Prostate gland (tissue), 2 donors: ENCODE measurements around the gene MCC.

Experiments used
- POLR2A ChIP-seq: fragments of 450-650 bp; IDR thresholded peaks from one replicate; pipeline ENCODE4 v1.6.1; 2016; ENCODE audit warnings: antibody characterized with exemption, mild to moderate bottlenecking
- TF ChIP-seq, protein P1 (sequence below), 4 experiments: fragments of 200-600 bp in 2 of 4; fragments of 450-650 bp in 2 of 4; sonication (generic) in 2 of 4; IDR thresholded peaks; 1 replicate in 3 of 4; 2 replicates in 1 of 4; pipeline ENCODE4 v1.5.1; 2016 to 2019; ENCODE audit warnings: antibody characterized with exemption in 4 of 4, mild to moderate bottlenecking in 2 of 4, moderate library complexity in 2 of 4

GRCh38 chr5:113091622-113092021, 396.6 kb downstream of the MCC start:
- TF ChIP-seq POLR2A, result no peak
- TF ChIP-seq, protein P1, sequence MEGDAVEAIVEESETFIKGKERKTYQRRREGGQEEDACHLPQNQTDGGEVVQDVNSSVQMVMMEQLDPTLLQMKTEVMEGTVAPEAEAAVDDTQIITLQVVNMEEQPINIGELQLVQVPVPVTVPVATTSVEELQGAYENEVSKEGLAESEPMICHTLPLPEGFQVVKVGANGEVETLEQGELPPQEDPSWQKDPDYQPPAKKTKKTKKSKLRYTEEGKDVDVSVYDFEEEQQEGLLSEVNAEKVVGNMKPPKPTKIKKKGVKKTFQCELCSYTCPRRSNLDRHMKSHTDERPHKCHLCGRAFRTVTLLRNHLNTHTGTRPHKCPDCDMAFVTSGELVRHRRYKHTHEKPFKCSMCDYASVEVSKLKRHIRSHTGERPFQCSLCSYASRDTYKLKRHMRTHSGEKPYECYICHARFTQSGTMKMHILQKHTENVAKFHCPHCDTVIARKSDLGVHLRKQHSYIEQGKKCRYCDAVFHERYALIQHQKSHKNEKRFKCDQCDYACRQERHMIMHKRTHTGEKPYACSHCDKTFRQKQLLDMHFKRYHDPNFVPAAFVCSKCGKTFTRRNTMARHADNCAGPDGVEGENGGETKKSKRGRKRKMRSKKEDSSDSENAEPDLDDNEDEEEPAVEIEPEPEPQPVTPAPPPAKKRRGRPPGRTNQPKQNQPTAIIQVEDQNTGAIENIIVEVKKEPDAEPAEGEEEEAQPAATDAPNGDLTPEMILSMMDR (IDR thresholded peaks at IDR 0.05), result no peak
